Measurements from ENCODE around the gene MPV17L.
"Not testable (repeated sequence)": the region's sequence is repeated elsewhere in the genome, so short reads cannot be mapped to it uniquely, and the experiment has no call there.

The MPV17L gene

DNA sequence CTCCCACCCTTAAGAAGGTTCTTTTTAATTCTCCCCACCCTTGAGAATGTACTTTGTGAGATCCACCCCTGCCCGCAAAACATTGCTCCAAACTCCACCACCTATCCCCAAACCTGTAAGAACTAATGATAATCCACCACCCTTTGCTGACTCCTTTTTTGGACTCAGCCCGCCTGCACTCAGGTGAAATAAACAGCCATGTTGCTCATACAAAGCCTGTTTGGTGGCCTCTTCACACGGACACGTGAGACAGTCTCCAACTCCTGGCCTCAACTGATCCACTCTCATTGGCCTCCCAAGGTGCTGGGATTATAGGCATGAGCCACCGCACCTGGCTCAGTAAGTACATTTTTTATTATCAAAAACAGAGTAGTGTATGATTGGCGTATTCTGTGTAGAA lies 13.9 kb downstream of the MPV17L start:
- not testable (repeated sequence) for DNase-seq (ENCODE audit: low spot score)

DNA sequence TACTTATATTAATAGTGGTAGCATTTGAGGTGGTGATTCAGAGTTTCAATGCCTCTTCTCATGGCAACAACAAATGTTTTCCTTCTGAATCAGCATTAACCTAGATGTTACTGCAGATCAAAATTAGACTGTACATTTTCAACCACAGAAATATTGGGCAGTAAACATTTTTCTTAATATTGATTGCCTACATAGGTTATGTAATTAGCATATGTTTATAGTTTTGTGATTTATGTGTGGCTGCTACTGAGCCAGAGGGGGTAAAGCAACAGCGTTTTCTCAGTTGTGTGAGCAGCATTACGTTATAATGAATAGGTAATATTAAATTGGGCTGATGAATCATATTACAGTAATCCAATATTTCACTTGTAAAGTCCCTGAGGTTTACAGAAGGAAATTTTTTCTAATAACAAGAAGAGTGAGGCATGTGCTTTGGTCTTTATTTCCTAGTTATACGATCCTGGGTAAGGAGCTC lies 20.0 kb downstream of the MPV17L start:
- DNase-seq (ENCODE audit: low spot score) = no peak

DNA sequence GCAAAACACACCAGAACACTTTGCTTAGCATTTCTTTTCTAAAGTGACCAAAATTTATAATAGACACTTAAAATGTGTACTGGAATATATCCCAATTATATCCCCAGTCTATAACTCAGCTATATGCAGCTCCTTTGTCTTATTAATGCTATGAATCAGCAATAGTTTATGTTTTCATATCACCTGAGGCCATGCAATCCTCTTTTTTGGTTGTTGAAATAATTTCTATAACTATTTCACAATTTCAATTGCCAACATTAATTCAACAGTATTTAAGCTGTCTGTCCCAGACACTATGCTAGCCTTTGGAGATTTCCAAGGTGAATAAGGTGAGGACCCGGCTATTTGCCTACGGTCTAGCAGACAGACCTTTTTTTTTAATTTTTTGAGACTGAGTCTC lies 21.6 kb downstream of the MPV17L start:
- DNase-seq (ENCODE audit: low spot score) = no peak

DNA sequence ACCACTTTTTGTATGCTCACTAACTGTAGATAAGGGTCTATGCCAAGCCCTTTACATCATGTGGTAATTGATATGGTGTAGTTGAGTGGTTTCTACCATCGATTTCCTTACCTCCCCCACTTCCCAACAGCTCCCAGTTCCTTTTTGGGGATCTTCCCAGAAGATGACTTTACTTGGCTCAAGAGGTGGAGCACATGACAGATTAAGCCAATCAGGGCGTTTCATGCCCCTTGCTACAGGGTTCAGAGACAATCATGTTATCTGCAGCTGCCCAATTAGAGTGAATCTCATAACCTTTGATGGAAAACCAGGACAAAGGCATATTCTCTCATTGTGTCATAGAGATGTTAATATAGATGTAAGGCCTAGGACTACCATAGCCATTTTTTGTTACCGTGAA lies 22.7 kb downstream of the MPV17L start:
- no peak for DNase-seq (ENCODE audit: low spot score)

DNA sequence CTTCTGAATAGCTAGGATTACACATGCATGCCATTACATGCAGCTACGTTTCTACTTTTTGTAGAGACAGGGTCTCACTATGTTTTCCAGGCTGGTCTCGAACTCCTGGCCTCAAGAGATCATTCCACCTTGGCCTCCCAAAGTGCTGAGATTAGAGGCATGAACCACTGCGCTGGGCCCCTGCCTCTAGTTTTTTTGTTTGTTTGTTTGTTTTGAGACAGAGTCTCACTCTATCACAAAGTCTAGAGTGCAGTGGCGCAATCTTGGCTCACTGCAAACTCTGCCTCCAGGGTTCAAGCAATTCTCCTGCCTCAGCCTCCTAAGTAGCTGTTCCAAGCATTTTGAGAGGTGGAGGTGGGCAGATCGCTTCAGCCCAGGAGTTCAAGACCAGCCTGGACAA lies 26.1 kb downstream of the MPV17L start:
- not testable (repeated sequence) for DNase-seq (ENCODE audit: low spot score)

DNA sequence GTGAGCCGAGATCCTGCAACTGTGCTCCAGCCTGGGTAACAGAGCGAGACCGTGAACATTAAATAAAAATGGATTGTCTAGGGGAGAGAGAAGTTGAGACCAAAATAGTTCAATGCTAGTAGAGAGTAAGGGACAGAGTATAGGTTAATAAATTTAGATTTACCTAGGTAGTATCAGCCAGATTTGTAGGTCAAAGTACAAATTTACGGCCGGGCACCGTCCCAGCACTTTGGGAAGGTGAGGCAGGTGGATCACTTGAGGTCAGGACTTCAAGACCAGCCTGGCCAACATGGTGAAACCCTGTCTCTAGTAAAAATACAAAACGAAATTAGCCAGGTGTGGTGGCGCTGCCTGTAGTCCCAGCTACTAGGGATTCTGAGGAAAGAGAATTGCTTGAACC lies 26.7 kb downstream of the MPV17L start:
- no peak for DNase-seq (ENCODE audit: low spot score)

DNA sequence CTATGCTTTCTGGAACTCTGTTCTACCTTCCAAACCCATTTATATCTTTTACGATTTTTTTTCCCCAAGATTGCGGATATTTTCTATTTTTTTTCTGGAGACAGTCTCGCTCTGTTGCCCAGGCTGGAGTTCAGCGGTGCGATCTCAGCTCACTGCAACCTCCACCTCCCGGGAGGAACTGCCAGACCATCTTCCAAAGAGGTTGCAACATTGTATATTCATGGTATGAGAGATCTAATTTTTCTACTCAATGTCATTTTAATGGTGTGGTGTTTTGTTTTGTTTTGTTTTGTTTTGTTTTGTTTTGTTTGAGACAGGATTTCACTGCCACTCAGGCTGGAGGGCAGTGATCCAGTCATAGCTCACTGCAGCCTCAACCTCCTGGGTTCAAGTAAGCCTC lies 30.3 kb downstream of the MPV17L start:
- DNase-seq (ENCODE audit: low spot score) = no peak

DNA sequence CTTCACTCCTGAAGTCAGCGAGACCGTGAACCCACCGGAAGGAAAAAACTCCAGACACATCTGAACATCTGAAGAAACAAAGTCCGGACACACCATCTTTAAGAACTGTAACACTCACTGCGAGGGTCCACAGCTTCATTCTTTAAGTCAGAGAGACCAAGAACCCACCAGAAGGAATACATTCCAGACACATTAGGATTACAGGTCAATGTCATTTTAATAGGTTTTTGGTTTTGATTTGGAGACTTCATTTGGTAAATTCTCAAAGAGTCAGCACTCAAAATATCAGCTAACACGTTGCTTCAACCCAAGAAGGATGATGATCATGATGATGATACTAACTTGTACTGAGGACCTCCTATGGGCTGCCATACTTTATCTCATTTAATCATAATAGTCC lies 31.2 kb downstream of the MPV17L start:
- no peak for DNase-seq (ENCODE audit: low spot score)

DNA sequence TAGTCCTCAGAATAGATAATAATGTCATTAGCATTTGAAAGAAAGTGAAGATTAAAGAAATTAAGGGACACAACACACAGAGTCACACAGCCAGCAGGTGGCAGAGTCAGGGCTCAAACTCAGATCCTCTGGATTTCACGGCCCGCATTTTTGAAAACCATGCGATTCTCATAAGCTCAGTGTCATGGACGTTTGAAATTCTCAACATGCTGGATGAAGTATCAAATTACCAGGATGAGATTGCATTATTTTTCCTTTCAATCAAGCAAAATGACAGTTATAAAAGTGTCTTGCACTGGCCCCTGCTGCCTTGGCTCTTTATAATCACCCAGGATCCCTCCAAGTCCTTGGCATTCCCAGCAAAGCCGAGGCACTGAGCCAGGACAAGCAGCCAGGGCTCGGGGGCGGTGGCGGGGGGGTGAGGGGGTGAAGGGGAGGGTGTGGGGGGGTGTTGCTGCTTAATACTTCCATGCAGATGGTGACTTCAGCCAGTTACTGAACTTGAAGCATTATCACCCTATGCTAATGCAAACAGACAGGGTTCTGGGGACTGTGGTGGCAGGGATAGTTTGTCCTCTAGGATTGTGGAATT lies 32.2 kb downstream of the MPV17L start:
- peak; percentile 38 for DNase-seq (ENCODE audit: low spot score)

DNA sequence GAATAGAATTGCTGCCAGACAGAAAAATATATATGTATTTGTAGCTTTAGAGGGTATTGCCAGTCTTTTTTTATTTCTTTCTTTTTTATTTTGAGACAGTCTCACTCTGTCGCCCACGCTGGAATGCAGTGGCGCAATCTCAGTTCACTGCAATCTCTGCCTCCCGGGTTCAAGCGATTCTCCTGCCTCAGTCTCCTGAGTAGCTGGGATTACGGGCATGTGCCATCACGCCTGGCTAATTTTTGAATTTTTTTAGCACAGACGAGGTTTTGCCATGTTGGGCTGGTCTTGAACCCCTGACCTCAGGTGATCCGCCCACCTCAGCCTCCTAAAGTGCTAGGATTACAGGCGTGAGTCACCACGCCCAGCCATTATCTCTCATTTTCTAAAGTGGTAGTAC lies 35.3 kb downstream of the MPV17L start:
- not testable (repeated sequence) for DNase-seq (ENCODE audit: low spot score)

DNA sequence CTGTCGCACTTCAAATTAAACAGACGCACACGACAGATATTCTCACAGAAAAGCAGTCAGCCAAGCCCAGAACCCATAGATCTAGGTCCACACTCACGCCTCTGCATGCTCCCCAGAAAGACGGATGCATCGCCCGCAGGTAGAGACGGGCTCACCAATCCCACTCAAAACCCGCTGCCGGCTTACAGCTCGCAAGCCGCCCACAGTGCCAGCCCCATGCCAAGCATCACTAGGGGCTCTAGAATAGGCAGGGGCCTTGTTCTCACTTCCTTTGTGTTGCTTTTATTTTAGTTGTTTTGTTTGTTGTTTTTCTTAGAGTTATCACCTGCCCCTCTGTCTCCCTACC lies 38.5 kb downstream of the MPV17L start:
- no peak for DNase-seq (ENCODE audit: low spot score)

DNA sequence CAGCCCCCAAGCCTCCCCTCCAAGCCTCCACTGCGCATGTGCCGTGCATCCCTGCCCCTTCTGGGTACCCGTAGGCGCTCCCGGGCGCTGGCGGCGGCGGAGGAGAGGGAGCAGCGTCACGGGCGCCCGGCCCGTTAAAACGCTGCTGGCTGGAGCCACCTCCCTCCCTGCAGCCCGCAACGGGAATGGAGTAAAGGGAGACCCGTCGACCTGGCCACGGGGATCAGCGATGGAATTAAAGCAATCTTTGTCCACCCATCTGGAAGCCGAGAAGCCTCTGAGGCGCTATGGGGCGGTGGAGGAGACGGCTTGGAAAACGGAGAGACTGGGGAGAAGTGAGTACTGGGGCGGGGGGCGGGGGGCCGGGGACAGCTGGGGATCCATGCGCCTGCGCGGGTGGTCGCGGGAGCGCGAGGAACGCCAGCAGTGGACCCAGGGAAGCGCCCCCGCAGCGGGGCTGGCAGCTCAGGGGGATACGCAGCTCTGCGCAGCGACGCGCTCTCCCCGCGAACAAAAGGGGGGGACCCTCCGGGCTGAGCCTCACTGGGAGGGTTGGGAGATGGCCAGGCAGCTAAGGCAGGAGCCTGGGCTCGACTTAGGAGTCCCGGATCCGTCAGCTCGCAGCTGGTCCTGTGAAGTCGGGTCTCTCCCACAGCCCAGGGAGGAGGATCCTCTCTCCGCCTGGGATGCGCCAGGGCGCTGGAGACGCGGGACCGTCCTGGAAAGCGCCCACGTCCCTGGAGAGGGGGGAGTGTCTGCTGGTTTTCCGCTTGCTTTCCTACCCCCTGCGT lies 39.1 kb downstream of the MPV17L start, which contains the start of gene BMERB1:
Gene BMERB1 (plus strand): TSS at position 164 of the 791 bp plus-strand sequence. CDS start 66 bp downstream, at position 230.
- no peak for DNase-seq (ENCODE audit: low spot score)

DNA sequence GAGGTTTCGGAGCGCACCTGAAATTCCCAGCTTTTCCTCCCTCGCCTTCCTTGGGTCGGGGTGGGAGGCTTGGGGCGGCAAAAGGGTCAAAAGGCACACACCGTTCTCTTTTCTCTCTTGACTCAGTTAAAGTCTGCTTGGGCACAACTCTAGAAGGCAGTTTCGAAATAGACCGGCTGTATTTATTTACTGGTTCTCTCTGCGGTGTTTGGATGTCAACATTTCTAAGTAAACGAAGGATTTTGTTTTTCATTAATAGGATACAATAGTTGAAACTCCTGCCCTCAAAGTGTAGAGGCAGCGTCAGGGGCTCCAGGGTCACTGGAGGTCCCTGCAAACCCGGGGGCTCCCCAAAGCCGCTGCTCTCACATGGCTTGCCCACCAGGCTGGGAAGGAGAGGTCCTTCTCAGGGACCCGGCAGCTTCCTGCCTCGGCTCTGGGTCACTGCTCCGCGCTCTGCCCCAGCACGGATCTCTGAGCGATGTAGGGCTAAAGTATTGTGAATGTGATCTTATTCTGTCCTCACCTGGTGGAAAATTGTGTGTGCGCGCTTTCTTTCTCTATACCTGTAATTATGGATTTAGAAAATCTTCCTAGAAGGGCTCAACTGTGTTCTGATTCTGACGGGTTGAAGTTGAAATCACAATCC lies 39.8 kb downstream of the MPV17L start:
- no peak for DNase-seq (ENCODE audit: low spot score)

DNA sequence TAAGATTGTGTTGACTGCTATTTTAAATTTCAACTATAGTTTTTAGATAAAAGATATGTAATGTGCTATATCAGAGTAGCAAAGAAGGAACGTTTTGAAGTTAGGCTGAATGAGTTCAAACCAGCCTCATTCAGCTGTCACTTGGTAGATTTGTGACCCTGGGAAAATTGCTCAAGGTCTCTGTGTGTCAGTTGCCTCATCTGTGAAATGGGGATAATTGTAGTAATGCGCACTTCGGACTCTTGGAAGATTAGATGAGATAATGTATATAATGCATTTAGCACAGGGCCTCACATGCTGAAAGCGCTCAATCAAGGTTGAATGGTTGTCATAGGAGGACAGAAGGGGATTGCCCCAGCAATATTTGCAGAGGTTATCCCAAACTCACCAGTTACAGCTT lies 43.5 kb downstream of the MPV17L start:
- DNase-seq (ENCODE audit: low spot score) = no peak

DNA sequence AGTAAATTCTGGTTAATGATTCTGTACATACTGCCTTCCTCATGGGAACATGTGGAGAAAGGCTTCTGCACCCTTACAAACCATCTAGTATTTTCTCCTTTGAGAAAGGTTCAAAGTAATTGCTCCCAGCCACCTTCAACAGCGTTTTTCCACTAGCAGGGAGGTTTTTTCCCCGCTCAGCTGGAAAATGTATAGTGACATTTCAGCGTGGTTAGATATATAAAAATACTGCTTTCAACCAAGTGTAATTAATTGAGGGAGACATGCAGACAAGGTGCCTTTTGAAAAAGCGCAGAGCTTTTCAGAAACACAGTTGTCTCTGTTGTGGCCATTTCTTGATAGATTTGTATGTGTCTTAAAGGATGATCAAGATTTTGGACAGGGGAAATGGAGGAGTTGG lies 44.0 kb downstream of the MPV17L start:
- DNase-seq (ENCODE audit: low spot score) = no peak

DNA sequence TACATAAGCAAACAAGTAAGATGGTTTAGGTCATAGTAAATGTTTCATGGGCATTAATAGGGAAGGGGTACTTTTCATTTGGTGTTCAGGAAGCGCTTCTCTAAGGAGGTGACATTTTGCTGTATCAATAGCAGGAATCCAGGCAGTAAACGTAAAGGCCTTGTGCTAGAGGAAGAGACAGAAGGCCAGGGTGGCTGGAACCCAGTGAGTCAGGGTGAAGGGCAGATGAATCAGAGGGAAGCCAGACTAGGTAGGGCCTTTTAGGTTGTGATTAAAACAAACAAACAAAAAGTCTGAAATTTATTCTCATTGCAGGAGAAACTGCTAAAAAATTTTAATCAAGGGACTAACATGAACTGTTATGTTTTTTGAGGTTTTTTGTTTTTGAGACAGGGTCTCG lies 45.3 kb downstream of the MPV17L start:
- peak; percentile 8 for DNase-seq (ENCODE audit: low spot score)

DNA sequence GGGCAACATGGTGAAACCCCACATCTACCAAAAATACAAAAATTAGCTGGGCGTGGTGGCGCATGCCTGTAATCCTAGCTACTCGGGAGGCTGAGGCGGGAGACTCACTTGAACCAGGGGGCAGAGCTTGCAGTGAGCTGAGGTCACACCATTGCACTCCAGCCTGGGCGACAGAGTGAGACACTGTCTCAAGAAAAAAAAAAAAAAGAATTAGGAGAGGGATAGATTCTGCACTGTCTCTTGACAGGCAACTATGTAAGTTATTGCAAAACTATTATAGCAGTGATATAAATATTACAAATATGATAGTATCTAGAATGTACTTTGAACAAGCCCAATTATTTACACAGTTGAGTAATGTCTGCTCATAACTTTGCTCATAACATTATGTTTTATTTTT lies 46.6 kb downstream of the MPV17L start:
- DNase-seq (ENCODE audit: low spot score) = not testable (repeated sequence)

DNA sequence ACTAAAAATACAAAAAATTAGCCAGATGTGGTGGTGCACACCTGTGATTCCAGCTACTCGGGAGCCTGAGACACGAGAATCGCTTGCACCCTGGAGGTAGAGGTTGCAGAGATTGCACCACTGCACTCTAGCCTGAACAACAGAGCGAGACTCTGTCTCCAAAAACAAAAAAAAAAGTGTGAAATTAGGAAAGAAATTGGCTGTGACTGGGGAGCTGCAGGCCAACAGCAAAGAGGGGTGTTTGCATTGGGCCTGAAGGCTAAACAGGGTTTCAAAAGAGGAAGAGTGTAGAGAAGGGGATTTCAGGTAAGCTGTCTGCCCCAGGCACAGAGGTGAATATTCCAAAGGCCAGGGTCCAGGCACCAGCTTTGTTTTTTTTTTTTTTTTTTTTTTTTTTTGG lies 48.2 kb downstream of the MPV17L start:
- DNase-seq (ENCODE audit: low spot score) = no peak

DNA sequence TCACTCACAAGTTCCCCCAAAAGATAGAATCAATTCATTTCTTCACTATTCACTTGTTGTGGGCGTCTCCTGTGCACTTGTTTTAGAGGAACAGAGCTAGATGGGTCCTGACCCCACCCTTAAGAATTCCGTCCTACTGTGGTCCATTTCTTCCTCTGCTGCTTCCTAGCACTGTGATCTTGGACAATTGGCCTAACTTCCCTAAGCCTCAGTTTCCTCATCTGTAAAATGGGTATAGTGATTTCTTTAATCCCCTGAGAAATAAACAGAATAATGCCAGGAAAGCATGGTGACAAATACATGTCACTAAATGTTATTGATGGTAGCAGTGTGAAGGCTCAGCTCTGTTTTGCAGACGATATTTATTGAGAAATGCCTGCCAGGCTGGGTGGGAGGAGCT lies 48.7 kb downstream of the MPV17L start:
- DNase-seq (ENCODE audit: low spot score) = no peak

DNA sequence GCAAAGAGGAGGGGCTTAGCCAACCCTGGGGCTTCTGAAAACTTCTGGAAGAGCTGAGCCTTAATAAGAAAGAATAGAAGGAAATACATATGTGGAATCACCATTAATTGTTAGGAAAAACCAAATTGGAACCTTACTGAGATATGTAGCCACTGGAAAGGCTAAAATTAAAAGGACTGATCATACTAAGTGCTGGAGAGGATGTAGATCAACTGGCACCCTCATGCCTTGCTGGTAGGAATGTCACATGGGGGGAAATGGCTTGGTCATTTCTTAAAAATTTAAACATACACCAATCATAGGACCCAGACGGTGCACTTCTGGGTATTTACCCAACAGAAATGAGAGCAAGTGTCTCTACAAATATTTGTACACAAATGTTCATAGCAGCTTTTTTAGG lies 49.9 kb downstream of the MPV17L start:
- no peak for DNase-seq (ENCODE audit: low spot score)

DNA sequence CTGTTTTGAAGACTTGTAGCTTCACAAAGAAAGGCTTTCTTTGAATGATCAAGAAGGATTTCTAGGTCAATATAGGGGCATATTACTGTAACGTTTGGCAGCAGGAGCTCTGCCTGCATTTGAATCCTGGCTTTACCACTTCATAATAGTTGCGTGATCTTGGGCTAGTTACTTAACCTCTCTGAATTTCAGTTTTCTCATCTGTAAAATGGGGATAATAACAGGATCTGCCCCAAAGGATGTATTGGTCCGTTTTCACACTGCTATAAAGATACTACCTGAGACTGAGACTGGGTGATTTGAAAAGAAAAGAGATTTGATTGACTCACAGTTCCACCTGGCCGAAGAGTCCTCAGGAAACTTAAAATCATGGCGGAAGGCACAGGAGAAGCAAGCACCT lies 51.3 kb downstream of the MPV17L start:
- DNase-seq (ENCODE audit: low spot score) = no peak

DNA sequence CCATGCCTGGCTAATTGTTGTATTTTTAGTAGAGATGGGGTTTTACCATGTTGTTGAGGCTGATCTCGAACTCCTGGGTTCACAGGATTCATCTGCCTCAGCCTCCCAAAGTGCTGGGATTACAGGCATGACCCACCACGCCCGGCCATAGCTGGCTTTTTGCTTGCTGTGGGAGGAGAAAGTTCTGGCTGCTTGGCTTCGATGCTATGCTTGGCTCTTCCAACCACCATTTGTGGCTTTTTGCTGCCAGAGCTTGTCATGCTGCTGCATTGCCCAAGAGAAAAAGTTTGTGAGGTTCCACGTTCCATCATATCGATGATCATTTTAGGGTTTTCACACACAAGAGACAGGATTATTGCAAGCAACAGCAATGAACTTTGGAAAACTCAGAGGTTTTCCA lies 55.1 kb downstream of the MPV17L start:
- DNase-seq (ENCODE audit: low spot score) = no peak

DNA sequence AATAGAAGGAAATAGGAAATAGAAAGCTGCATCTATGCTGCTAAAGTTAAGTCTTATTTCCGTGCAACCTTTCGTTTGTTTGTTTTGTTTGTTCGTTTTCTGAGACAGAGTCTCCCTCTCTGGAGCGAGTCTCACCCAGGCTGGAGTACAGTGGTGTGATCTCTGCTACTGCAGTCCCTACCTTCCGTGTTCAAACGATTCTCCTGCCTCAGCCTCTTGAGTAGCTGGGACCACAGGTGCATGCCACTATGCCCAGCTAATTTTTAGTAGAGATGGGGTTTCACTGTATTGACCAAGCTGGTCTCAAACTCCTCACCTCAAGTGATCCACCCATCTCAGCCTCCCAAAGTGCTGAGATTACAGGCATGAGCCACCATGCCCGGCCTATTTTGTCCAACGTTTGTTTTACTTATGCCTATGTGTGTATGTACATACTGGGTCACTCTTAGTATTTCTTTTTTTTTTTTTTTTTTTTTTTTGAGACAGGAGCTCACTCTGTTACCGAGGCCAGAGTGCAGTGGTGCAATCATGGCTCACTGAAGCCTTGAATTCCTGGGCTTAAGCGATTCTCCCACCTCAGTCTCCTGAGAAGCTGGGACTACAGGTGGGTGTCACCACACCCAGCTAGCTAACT lies 55.7 kb downstream of the MPV17L start:
- no peak for DNase-seq (ENCODE audit: low spot score)
